SK-N-SH (cell line): ENCODE results near the gene TCF3.

Experiments used
- MXI1 ChIP-seq: IDR thresholded peaks from 2 replicates; pipeline ENCODE4 v1.6.1; 2012; ENCODE audit warnings: mild to moderate bottlenecking, low read depth, low read length, improper control_type of control experiment
- SMC3 ChIP-seq: IDR thresholded peaks from 2 replicates; pipeline ENCODE4 v1.6.1; 2012; ENCODE audit warnings: low read depth, low read length, improper control_type of control experiment

- TF ChIP-seq SMC3 (no peak), MXI1 (no peak)
These were observed 84.6 kb downstream of the TCF3 start for GRCh38 chr19:1567848-1568227.
